ENCODE results near the gene SEMA4A. TPM values are rescaled to one million over a fixed set of nuclear protein-coding genes. Genes with fewer than 3 reads are reported as not detected.

SEMA4A gene
- total RNA-seq, 3 donors from 2014 or later = 2.1 to 7.6 (median 5.5) TPM

DNA sequence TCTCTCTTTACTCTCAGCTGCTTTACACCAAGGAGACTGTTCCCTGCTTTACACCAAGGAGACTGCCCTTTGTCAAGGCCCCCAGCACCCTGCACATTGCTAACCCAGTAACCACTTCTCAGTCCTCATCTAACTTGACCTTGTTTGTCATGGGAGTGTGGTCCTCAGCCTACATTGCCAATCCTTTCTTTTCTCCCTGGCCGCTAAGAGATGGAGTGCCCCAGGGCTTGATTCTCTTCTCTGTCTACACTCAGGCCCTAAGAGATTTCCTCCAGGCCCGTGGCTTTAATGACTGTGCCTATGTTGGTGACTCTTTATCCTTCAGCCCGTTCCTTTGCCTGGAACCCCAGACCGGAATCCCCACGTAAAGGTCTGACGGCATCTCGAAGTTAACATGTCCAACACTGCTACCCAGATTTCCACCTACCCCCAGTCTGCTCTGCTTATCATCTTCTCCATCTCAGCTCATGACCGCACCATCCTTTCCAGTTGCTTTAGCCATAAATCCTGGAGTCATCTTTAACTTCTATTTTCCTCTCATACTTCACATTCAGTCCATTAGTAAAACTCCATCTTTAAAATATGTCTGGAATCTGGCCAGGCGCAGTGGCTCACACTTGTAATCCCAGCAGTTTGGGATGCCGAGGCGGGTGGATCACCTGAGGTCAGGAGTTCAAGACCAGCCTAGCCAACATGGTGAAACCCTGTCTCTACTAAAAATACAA is 9.5 kb upstream of the SEMA4A start:
- ATAC-seq = no peak

DNA sequence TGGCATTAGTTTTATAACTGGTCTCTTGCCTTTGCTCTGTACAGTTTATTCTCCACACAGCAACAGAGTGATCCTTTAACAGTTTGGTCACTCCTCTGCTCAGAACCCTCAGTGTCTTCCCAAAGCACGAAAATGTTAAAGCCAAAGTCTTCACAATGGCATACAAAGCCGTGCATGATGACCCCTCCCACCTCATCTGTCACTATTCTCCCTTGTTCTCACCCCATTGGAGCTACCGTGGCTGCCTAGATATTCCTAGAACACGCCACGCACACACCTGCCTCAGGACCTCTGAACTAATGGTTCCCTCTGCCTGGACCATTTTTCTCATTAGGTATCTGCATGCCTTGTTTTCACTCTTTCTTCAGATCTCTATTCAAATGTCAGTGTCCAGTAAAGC is 8.6 kb upstream of the SEMA4A start:
- no peaks in the 10 kb centered on the region for H3K4me1 ChIP-seq (ENCODE audit: low read depth)
- H3K4me3 ChIP-seq = no peak overlapping the region
- no peaks in the 10 kb centered on the region for H3K36me3 ChIP-seq (ENCODE audit: low read depth)
- ATAC-seq (no peak), DNase-seq (no peak)
- no peaks in the 10 kb centered on the region for H3K9me3 ChIP-seq
- TF ChIP-seq, protein P1, sequence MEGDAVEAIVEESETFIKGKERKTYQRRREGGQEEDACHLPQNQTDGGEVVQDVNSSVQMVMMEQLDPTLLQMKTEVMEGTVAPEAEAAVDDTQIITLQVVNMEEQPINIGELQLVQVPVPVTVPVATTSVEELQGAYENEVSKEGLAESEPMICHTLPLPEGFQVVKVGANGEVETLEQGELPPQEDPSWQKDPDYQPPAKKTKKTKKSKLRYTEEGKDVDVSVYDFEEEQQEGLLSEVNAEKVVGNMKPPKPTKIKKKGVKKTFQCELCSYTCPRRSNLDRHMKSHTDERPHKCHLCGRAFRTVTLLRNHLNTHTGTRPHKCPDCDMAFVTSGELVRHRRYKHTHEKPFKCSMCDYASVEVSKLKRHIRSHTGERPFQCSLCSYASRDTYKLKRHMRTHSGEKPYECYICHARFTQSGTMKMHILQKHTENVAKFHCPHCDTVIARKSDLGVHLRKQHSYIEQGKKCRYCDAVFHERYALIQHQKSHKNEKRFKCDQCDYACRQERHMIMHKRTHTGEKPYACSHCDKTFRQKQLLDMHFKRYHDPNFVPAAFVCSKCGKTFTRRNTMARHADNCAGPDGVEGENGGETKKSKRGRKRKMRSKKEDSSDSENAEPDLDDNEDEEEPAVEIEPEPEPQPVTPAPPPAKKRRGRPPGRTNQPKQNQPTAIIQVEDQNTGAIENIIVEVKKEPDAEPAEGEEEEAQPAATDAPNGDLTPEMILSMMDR (IDR thresholded peaks at IDR 0.05) = no peak
- intact Hi-C loops (cut with DNase I, micrococcal nuclease) = loop anchor here (5.0 kb wide), 2 partner anchors 78 to 83 kb away; no protein-coding TSS in a partner anchor

More for the DNA sequence above, 9.5 kb upstream of the SEMA4A start:
- intact Hi-C loops (cut with DNase I, micrococcal nuclease) = no loop called here
- no peak overlapping the region for H3K4me3 ChIP-seq
- H3K4me1 ChIP-seq (ENCODE audit: low read depth) = no peaks in the 10 kb centered on the region
- TF ChIP-seq, protein P1 (IDR thresholded peaks at IDR 0.05) = no peak
- peak in 1 of 3 donors; percentile 8 for DNase-seq
- peaks cover 3% of the 10 kb centered on the region for H3K36me3 ChIP-seq (ENCODE audit: low read depth)
- no peaks in the 10 kb centered on the region for H3K9me3 ChIP-seq

DNA sequence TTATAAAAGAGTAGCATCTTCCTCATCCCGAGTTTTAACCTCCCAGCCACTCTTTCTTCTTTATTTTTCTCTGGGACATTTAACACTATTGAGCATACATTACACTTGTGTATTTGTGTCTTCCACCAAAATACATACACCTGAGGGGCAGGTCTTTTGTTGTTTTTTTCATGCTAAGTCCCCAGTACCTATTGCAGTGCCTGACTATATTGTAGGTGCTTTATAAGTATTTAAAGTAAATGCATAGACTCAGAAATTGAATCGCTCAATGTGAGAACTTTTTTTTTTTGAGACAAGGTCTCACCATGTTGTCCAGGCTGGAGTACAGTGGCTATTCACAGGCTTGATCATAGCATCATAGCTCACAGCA is 7.8 kb upstream of the SEMA4A start:
- no peak overlapping the region for H3K4me3 ChIP-seq
- intact Hi-C loops (cut with DNase I, micrococcal nuclease) = loop anchor here (5.0 kb wide), 2 partner anchors 77 to 82 kb away; no protein-coding TSS in a partner anchor
- no peak for ATAC-seq
- no peaks in the 10 kb centered on the region for H3K4me1 ChIP-seq (ENCODE audit: low read depth)
- DNase-seq = no peak
- no peaks in the 10 kb centered on the region for H3K9me3 ChIP-seq
- TF ChIP-seq, protein P1 (IDR thresholded peaks at IDR 0.05) = no peak
- H3K36me3 ChIP-seq (ENCODE audit: low read depth) = no peaks in the 10 kb centered on the region

DNA sequence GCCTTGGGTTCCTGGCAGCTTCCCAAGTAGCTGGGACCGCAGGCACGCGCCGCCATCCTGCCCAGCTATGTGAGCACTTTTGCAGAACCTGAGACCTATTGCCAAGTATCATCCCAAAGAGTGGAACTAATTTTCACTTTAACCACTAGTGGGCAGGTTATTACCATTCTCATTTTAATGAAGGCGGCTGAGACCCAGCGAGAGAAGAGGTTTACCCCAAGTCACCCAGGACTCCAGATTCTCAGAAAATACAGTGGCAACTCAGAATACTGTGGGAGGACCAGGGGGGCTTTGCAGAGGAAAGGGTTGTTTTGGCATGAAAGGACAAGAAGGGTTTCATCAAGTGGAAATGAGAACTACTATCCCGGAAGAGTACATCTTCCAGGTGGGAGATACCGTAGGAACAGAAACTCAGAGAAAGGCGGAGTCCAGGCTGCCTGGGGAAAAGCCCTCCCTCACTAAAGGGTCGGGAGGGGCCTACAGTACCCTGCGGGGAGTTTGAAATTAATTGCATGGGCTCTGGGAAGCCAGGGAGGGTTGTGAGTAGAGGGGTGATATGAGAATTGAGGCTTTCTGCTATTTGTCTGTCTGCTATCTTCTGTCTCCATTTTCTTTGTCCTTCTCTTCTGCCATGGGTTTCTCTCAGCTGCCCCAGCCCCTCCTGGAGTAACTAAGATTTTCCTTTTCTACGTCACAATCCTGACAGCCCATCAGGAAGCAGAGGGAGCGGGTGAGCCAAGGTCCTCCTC is 7.2 kb upstream of the SEMA4A start:
- H3K36me3 ChIP-seq (ENCODE audit: low read depth) = no peaks in the 10 kb centered on the region
- H3K4me3 ChIP-seq = no peak overlapping the region
- intact Hi-C loops (cut with DNase I, micrococcal nuclease) = loop anchor here (5.0 kb wide), 2 partner anchors 76 to 81 kb away; no protein-coding TSS in a partner anchor
- H3K9me3 ChIP-seq = no peaks in the 10 kb centered on the region
- H3K4me1 ChIP-seq (ENCODE audit: low read depth) = no peaks in the 10 kb centered on the region
- DNase-seq (peak in 2 of 3 donors; percentile 47 to 57), ATAC-seq (peak; percentile 59)
- TF ChIP-seq, protein P1 (IDR thresholded peaks at IDR 0.05) = no peak

DNA sequence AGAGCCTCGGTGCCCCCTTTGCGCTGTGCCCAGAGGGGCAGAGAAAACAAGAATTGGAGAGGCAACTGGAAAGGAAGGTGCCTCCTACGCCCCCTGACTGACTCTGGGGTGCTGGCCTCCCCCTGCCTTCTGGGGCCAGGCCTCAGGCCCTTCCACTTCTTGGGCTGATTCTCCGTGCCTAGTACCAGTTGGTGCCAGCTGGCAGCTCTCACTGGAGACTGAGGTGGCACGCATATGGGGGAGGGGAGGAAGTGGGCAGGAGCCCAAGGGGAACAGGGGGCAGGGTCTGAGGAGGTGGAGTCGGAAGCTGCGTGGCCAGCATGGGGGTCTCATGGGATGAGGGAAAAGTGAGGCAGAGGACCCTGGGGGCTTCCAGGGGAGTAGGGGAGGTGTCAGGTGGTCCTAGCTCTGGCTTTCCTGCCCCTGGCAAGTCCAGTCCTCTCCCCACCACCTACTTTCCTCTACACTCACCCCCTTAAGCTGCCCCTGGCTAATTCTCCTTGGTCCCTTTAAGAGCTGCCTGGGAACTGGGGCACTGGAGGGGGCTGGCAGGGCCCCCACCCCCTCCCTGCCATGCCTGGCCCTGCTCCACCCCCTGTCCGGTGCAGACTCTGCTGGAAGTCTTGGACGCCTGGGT is 6.5 kb upstream of the SEMA4A start:
- DNase-seq = peak in 1 of 3 donors; percentile 63
- Histone ChIP-seq H3K4me3 (no peak overlapping the region), H3K36me3 (ENCODE audit: low read depth) (no peaks in the 10 kb centered on the region), H3K4me1 (ENCODE audit: low read depth) (no peaks in the 10 kb centered on the region), H3K9me3 (no peaks in the 10 kb centered on the region)
- intact Hi-C loops (cut with DNase I, micrococcal nuclease) = loop anchor here (5.0 kb wide), 2 partner anchors 75 to 80 kb away; no protein-coding TSS in a partner anchor
- peak; percentile 4 for ATAC-seq
- TF ChIP-seq, protein P1 (IDR thresholded peaks at IDR 0.05) = no peak
